H9 (cell line): Measurements from ENCODE around the gene BRPF1. TPM values are rescaled to one million over a fixed set of nuclear protein-coding genes. Genes with fewer than 3 reads are reported as not detected.

Source experiments
- DNase-seq: peaks from one replicate; pipeline ENCODE4 v3.0.0-alpha.2; 2017
- H2AFZ ChIP-seq: one replicate; pipeline ENCODE4 v1.6.1; 2013; ENCODE audit warnings: mild to moderate bottlenecking, low read length, control low read depth, moderate library complexity
- H2AK5ac ChIP-seq: 2 replicates; pipeline ENCODE4 v1.6.1; 2013; ENCODE audit warnings: low read length, control low read depth, mixed read lengths; ENCODE audit not compliant: insufficient read length
- H2BK120ac ChIP-seq: one replicate; pipeline ENCODE4 v1.6.1; 2013; ENCODE audit warnings: low read depth, mild to moderate bottlenecking, low read length, control low read depth, inconsistent platforms; ENCODE audit not compliant: poor library complexity, severe bottlenecking
- H2BK12ac ChIP-seq: 2 replicates; pipeline ENCODE4 v1.6.1; 2013; ENCODE audit warnings: low read length, control low read depth, mixed read lengths, low read depth; ENCODE audit not compliant: insufficient read length
- H2BK15ac ChIP-seq: 2 replicates; pipeline ENCODE4 v1.6.1; 2013; ENCODE audit warnings: low read depth, low read length, control low read depth
- H2BK20ac ChIP-seq: one replicate; pipeline ENCODE4 v1.6.1; 2013; ENCODE audit warnings: low read depth, mild to moderate bottlenecking, low read length, control low read depth, inconsistent platforms; ENCODE audit not compliant: poor library complexity, severe bottlenecking
- H2BK5ac ChIP-seq: 2 replicates; pipeline ENCODE4 v1.6.1; 2013; ENCODE audit warnings: low read length, control low read depth, mixed read lengths; ENCODE audit not compliant: insufficient read length
- H3K14ac ChIP-seq: 2 replicates; pipeline ENCODE4 v1.6.1; 2013; ENCODE audit warnings: low read length, control low read depth; ENCODE audit not compliant: insufficient read depth
- H3K18ac ChIP-seq: 2 replicates; pipeline ENCODE4 v1.6.1; 2013; ENCODE audit warnings: low read depth, mild to moderate bottlenecking, mixed read lengths, low read length, control low read depth; ENCODE audit not compliant: insufficient read length
- H3K23ac ChIP-seq: 2 replicates; pipeline ENCODE4 v1.6.1; 2013; ENCODE audit warnings: low read length, control low read depth, mixed read lengths, low read depth; ENCODE audit not compliant: insufficient read length
- H3K23me2 ChIP-seq: 2 replicates; pipeline ENCODE4 v1.6.1; 2013; ENCODE audit warnings: low read depth, mild to moderate bottlenecking, mixed read lengths, low read length, control low read depth; ENCODE audit not compliant: insufficient read length, poor library complexity, severe bottlenecking
- H3K27ac ChIP-seq: 2 replicates; pipeline ENCODE4 v1.5.1; 2013; ENCODE audit warnings: low read length, control low read depth, mixed read lengths, low read depth; ENCODE audit not compliant: insufficient read length
- H3K27me3 ChIP-seq: 2 replicates; pipeline ENCODE4 v1.6.1; 2013; ENCODE audit warnings: low read length, control low read depth, inconsistent platforms; ENCODE audit not compliant: insufficient read depth
- H3K4ac ChIP-seq: 2 replicates; pipeline ENCODE4 v1.6.1; 2013; ENCODE audit warnings: low read depth, mild to moderate bottlenecking, control low read depth, inconsistent platforms, low read length, moderate library complexity
- H3K4me1 ChIP-seq: 2 replicates; pipeline ENCODE4 v1.6.1; 2013; ENCODE audit warnings: low read length, control low read depth, inconsistent platforms; ENCODE audit not compliant: insufficient read depth
- H3K4me2 ChIP-seq: 2 replicates; pipeline ENCODE4 v1.6.1; 2013; ENCODE audit warnings: low read length, control low read depth, mixed read lengths; ENCODE audit not compliant: insufficient read length, insufficient read depth
- H3K56ac ChIP-seq: 2 replicates; pipeline ENCODE4 v1.6.1; 2013; ENCODE audit warnings: low read depth, mild to moderate bottlenecking, mixed read lengths, low read length, control low read depth; ENCODE audit not compliant: insufficient read length
- H3K79me1 ChIP-seq: 2 replicates; pipeline ENCODE4 v1.6.1; 2013; ENCODE audit warnings: low read depth, mild to moderate bottlenecking, moderate library complexity, low read length, control low read depth, inconsistent platforms; ENCODE audit not compliant: insufficient read depth, poor library complexity, severe bottlenecking
- H3K79me2 ChIP-seq: 2 replicates; pipeline ENCODE4 v1.6.1; 2013; ENCODE audit warnings: low read length, control low read depth, inconsistent platforms; ENCODE audit not compliant: insufficient read depth
- H3K9ac ChIP-seq: 2 replicates; pipeline ENCODE4 v1.6.1; 2013; ENCODE audit warnings: low read length, control low read depth, mixed read lengths; ENCODE audit not compliant: insufficient read length; ENCODE audit errors: extremely low read depth
- H3K9me3 ChIP-seq: one replicate; pipeline ENCODE4 v1.6.1; 2013; ENCODE audit warnings: low read depth, low read length, inconsistent platforms; ENCODE audit not compliant: control insufficient read depth
- H3T11ph ChIP-seq: one replicate; pipeline ENCODE4 v1.6.1; 2013; ENCODE audit warnings: mild to moderate bottlenecking, low read length, control low read depth, inconsistent platforms
- H4K20me1 ChIP-seq: one replicate; pipeline ENCODE4 v1.6.1; 2013; ENCODE audit not compliant: control insufficient read depth, insufficient read length, insufficient read depth
- H4K5ac ChIP-seq: 2 replicates; pipeline ENCODE4 v1.6.1; 2013; ENCODE audit warnings: low read depth, mild to moderate bottlenecking, mixed read lengths, low read length, control low read depth; ENCODE audit not compliant: insufficient read length
- H4K8ac ChIP-seq: replicated peaks from 2 replicates; pipeline ENCODE4 v1.6.1; 2013; ENCODE audit warnings: low read length, control low read depth, mixed read lengths, low read depth; ENCODE audit not compliant: insufficient read length
- H4K91ac ChIP-seq: 2 replicates; pipeline ENCODE4 v1.6.1; 2013; ENCODE audit warnings: low read depth, mild to moderate bottlenecking, moderate library complexity, mixed read lengths, low read length, control low read depth; ENCODE audit not compliant: insufficient read length
- H3K27ac Mint-ChIP-seq, 3 experiments: 2 replicates in 2 of 3; 3 replicates in 1 of 3; pipeline ENCODE4 v1.8.0; 2020 to 2021; ENCODE audit warnings: mixed read lengths in 3 of 3, mild to moderate bottlenecking in 1 of 3, moderate library complexity in 1 of 3
- H3K27me3 Mint-ChIP-seq: 2 replicates; pipeline ENCODE4 v1.8.0; 2021; ENCODE audit warnings: low read depth, mild to moderate bottlenecking, moderate library complexity, mixed read lengths
- H3K36me3 Mint-ChIP-seq, 3 experiments: 2 replicates in 2 of 3; 3 replicates in 1 of 3; pipeline ENCODE4 v1.8.0; 2020 to 2021; ENCODE audit warnings: low read depth in 3 of 3, mixed read lengths in 3 of 3; ENCODE audit not compliant: insufficient read depth in 1 of 3
- H3K4me1 Mint-ChIP-seq, 2 experiments: 2 replicates each; pipeline ENCODE4 v1.8.0; 2020; ENCODE audit warnings: mixed read lengths in 2 of 2
- H3K4me3 Mint-ChIP-seq, 2 experiments: 2 replicates in 1 of 2; 3 replicates in 1 of 2; pipeline ENCODE4 v1.8.0; 2020 to 2021; ENCODE audit warnings: mild to moderate bottlenecking in 2 of 2, mixed read lengths in 2 of 2, moderate library complexity in 1 of 2
- H3K9me3 Mint-ChIP-seq, 2 experiments: 2 replicates in 1 of 2; 3 replicates in 1 of 2; pipeline ENCODE4 v1.8.0; 2020; ENCODE audit warnings: mild to moderate bottlenecking in 2 of 2, mixed read lengths in 2 of 2, moderate library complexity in 1 of 2
- WGBS: extraction: QIAGEN DNeasy Blood & Tissue Kit; methylation state at CpG from one replicate; pipeline ENCODE4 v1.1.7; 2013; ENCODE audit warnings: missing lambda C conversion rate, low lambda C conversion rate, mixed read lengths; ENCODE audit not compliant: insufficient read length; ENCODE audit errors: extremely low coverage; 5-methylcytosine and 5-hydroxymethylcytosine counted together
- total RNA-seq: library from RNA; stranded (reverse); gene quantifications from 2 replicates; pipeline ENCODE4 v1.2.1, GENCODE V29; 2021
- TF ChIP-seq, protein P1 (sequence below): fragments of 200-600 bp; sonication (generic); conservative IDR thresholded peaks from 3 replicates; pipeline ENCODE4 v1.8.0; 2021; ENCODE audit warnings: antibody characterized with exemption, mild to moderate bottlenecking

Gene BRPF1
- total RNA-seq, 1 experiment from 2014 or later = 38.6 TPM

DNA sequence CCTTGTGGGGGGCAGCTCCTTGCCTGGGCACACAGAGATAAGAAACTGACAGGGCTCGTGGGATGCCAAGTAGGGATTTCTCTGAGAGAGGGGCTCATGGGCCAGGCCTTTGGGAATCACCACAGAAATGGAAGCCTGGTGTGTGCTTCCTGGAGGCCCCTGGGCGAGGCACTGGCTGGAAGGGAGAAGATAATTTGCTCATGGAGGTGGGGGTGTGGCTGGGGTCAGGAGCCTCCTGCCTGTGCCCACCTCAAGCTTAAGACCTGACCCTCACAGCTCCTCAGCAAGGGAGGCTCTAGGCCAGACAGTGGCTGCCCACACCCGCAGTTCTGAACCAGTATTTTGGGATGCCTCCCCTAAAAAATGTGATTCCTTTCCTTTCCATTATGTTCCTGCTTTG lies 44.8 kb upstream of the BRPF1 start:
- Histone ChIP-seq H2AK5ac (no peak overlapping the region), H4K5ac (no peak overlapping the region), H4K20me1 (no peaks in the 10 kb centered on the region), H2BK5ac (no peak overlapping the region), H3K56ac (no peak overlapping the region), H3K79me2 (no peaks in the 10 kb centered on the region), H3T11ph (no peak overlapping the region), H3K27me3 (no peaks in the 10 kb centered on the region), H3K23me2 (no peaks in the 10 kb centered on the region), H2BK15ac (no peak overlapping the region), H3K4me2 (no peak overlapping the region), H3K27ac (no peak overlapping the region), H4K91ac (no peak overlapping the region), H2BK120ac (no peak overlapping the region), H3K4ac (no peak overlapping the region), H2AFZ (no peak overlapping the region), H2BK20ac (no peak overlapping the region), H3K4me1 (no peaks in the 10 kb centered on the region), H3K9ac (no peak overlapping the region), H3K9me3 (no peaks in the 10 kb centered on the region), H3K79me1 (no peaks in the 10 kb centered on the region), H3K23ac (no peak overlapping the region), H3K18ac (no peak overlapping the region), H4K8ac (no peak overlapping the region), H2BK12ac (no peak overlapping the region), H3K14ac (no peak overlapping the region)
- no CpG with 5 or more reads among the region's 3 CpGs for WGBS
- Mint-ChIP-seq H3K36me3 (peaks cover 11 to 78% (median 50%) of the 10 kb centered on the region in 3 experiments; a peak in 6 of 7 replicates), H3K4me1 (no peaks in the 10 kb centered on the region), H3K27me3 (no peaks in the 10 kb centered on the region), H3K4me3 (no peak overlapping the region), H3K27ac (no peak overlapping the region), H3K9me3 (no peaks in the 10 kb centered on the region)
- TF ChIP-seq, protein P1, sequence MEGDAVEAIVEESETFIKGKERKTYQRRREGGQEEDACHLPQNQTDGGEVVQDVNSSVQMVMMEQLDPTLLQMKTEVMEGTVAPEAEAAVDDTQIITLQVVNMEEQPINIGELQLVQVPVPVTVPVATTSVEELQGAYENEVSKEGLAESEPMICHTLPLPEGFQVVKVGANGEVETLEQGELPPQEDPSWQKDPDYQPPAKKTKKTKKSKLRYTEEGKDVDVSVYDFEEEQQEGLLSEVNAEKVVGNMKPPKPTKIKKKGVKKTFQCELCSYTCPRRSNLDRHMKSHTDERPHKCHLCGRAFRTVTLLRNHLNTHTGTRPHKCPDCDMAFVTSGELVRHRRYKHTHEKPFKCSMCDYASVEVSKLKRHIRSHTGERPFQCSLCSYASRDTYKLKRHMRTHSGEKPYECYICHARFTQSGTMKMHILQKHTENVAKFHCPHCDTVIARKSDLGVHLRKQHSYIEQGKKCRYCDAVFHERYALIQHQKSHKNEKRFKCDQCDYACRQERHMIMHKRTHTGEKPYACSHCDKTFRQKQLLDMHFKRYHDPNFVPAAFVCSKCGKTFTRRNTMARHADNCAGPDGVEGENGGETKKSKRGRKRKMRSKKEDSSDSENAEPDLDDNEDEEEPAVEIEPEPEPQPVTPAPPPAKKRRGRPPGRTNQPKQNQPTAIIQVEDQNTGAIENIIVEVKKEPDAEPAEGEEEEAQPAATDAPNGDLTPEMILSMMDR = no peak
- no peak for DNase-seq
